DOHH2 (cell line): ENCODE results near the gene NFIB.

Experiments
- CTCF ChIP-seq: fragments of 200-600 bp; sonication (generic); IDR thresholded peaks from one replicate; pipeline ENCODE4 v1.5.1; 2014; ENCODE audit warnings: antibody characterized with exemption, mild to moderate bottlenecking, low read depth, low read length; ENCODE audit not compliant: poor library complexity, severe bottlenecking
- EZH2phosphoT487 ChIP-seq: fragments of 200-600 bp; sonication (generic); IDR thresholded peaks from 2 replicates; pipeline ENCODE4 v1.6.1; 2017; ENCODE audit warnings: borderline replicate concordance, mild to moderate bottlenecking, antibody characterized with exemption, low read length, moderate library complexity, mixed read lengths

GRCh38 chr9:14058325-14058688 is 255.6 kb downstream of the NFIB start:
- TF ChIP-seq CTCF: no peak
- no peak for TF ChIP-seq EZH2phosphoT487
